GM18511 (cell line): ENCODE results near the gene MORN2.
"Not testable (repeated sequence)": the region's sequence is repeated elsewhere in the genome, so short reads cannot be mapped to it uniquely, and the experiment has no call there.

Experiments used
- ATAC-seq: cut with Tn5 transposase; IDR thresholded peaks from one replicate; pipeline ENCODE4 v1.9.1; 2021; ENCODE audit warnings: mild to moderate bottlenecking, moderate library complexity; ENCODE audit not compliant: unreplicated experiment

The MORN2 gene

DNA sequence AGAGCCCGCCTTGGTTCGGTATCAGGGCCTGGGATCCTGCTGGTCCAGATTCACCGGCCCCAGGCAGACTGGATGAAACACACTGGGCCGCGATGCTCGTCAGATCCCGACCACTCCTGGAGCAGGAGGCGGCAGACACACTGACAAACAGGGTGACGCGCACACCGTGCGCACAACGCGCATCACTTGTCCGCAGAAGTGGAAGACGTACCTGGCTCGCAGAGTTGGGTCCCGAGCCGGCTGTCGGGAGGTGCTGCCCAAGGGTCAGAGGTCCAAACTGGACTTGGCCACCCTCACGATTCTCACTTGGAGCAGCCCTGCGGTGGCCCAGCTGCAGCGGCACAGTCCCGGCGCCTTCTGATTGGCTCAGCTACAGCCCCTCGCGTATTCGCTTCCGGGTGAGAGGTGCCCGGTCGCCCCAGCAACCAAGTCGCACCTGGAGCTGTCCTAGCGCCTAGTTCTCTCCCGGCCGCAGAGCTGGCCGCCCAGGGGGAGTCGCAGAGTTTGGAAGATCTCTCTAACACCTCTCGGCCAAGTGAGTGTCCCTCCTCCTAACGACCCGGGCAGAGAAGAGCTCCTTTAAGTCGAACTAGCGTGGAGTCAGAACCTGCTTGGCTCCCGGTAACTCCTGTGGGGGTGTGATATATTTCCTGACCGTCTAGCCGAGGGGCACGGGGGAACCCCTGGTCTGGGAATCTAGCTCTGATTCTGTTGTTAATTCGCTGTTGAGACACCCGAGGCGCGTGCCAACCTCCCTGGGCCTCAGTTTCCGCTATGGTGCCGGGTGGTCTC lies at the start of gene MORN2, which contains the start of gene DHX57:
Gene MORN2, plus strand, starts transcription at position 401 of the 792 bp plus-strand sequence.
Gene DHX57, minus strand, starts transcription at position 359 of the 792 bp plus-strand sequence. CDS start 7,529 bp downstream, outside the sequence.
- peak; percentile 100 for ATAC-seq

DNA sequence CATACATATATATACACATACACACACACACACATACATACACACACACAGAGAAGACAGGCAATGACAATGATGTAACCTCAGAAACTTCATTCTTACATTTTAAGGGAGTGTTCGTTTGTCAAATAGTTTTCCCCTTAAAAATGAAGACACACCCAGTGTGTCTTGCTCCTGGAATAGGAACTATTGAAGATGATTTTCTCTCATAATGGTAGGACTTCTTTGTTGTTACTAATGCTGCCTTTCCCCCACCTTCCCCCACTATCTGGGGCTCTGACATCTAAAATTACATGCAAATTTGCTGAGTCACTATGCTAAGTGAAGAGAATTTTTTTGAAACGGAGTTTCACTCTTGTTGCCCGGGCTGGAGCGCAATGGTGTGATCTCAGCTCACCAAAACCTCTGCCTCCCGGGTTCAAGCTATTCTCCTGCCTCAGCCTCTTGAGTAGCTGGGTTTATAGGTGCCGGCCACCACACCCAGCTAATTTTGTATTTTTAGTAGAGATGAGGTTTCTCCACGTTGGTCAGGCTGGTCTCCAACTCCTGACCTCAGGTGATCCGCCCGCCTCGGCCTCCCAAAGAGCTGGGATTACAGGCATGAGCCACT lies 48.1 kb upstream of the MORN2 start:
- not testable (repeated sequence) for ATAC-seq

DNA sequence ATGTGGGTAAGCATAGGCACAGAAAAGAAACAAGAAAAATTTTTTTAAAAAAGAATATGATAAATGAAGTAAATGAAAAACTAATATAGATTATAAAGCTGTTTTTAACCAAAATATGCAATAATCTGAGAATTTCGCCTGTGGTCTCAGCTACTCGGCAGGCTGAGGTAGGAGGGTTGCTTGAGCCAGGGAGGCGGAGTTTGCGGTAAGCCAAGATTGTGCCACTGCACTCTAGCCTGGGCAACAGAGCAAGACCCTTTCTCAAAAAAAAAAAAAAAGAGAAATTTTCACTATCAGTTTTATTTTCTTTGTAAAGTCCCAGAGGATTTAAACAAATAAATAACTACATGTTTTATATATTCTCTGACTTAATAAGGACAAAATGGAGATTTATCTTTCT lies 47.3 kb upstream of the MORN2 start:
- ATAC-seq: no peak

DNA sequence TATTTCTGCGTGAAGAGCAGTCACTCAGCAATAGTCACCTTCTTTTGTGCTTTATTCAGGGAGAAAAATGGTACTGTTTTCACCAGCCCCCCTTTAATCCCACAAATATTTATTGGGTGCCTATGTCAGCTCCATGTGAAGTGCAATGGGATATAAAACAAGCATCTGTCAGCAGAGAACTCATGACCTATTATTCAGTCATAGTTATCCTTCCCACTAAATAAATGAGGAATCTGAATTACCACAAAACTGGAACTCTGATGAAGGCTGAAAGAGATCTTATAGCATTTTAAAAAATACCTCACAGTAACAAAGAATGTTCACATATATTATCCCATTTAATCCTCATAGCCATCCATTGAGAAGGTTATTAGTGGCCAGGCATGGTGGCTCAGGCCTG lies 45.8 kb upstream of the MORN2 start:
- no peak for ATAC-seq

DNA sequence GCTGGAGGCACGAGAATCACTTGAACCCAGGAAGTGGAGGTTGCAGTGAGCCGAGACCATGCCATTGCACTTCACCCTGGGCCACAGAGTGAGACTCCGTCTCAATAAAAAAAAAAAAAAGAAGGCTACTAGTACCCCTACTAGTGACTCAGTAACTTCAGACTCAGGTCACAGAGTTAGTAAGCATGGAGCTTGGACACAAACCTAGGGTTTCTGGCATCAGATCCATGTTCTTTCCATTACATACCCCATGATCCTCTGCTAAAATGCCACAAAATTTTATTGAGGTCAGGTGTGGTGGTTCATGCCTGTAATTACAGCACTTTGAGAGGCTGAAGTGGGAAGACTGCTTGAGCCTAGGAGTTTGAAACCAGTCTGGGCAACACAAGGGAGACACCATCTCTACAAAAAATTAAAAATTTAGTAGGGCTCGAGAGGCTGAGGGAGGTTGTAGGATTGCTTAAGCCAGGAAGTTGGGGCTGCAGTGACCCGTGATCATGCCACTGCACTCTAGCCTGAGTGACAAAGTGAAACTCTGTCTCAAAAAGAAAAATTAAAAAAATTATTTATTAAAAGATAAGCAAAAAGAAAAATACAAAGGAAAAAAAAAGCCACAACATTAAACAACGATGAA lies 45.1 kb upstream of the MORN2 start:
- ATAC-seq: no peak

DNA sequence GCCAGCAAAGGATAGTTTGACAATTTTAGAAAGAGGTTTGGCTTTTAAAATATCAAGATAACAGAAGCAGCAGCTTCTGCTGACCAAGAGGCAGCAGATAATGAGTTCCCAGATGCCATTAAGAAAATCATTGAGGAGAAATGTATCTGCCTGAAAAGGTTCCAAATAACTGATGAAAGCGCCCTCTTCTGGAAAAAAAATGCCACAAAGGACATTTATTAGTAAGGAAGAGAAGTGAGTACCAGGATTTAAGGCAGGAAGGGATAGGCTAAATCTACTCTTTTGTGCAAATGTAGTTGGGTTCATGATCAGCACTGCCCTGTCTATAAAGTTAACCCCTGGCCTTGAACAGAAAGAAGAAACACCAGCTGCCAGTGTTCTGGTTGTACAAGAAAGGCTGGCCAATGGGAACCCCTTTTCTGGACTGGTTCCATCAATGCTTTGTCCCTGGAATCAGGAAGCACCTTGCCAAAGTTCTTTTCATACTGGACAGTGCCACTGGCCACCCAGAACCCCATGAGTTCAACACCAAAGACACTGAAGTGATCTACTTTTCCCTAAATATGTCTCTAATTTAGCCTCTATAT lies 40.7 kb upstream of the MORN2 start:
- no peak for ATAC-seq

DNA sequence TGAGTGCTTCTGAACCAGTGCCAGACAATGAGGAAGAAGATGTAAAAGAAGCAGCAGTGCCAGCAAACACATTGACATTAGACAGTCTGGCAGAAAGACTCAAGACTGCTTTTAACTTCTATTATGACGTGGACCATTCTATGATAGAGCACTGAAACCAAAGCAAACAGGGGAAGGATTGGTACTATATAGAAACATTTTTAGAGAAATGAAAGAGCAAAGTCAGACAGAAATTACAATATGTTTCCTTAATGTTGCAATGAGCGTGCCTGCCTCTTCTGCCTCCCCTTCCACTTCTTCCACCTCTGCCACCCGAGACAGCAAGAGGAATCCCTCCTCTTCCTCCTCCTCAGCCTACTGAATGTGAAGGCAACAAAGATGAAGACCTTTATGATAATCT lies 39.8 kb upstream of the MORN2 start:
- peak; percentile 95 for ATAC-seq

DNA sequence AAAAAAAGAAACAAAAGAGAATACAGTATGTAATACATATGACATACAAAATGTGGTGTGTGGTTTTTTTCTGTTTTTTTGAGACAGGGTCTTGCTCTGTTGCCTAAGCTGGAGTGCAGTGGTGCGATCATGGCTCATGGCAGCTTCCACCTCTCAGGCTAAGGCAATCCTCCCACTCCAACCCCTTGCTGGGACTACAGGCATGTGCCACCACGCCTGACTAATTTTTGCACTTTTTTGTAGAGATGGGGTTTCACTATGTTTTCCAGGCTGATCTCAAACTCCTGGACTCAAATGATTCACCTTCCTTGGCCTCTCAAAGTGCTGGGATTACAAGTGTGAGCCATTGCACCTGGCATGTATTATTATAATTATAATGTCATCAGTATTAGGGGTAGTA lies 39.0 kb upstream of the MORN2 start:
- ATAC-seq: peak; percentile 10

DNA sequence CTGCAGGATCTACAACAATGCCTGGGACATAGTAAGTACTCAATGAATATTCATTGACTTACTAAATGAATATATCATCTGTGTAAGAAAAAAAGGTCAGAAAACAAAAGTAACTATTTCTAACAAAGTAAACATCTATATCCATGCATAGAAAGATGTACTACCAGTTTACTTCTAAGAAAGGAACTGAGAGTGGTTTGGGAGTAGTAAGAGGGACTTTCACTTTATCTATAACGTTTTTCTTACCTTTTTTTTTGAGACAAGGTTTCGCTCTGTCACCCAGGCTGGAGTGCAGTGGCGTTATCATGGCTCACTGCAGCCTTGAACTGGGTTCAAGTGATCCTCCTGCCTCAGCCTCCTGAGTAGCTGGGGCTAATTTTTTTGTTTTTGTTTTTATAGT lies 25.7 kb upstream of the MORN2 start:
- peak; percentile 83 for ATAC-seq

DNA sequence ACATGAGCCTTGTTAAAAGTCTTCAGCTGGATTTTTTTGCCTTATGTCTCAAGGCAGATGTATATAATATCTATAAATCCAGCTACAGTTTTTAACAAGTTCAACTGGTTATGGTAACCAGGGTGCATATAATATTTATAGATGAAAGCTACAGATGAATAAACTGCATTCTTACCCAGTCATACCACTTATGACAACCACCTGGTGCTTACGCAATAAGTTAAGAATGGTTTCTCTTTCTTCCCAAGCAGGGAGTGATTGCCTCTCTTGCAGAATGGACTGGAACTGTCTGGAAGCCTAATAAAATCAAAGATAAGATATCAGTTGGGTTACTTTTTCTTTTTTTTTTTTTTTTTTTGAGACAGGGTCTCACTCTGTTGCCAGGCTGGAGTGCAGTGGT lies 19.6 kb upstream of the MORN2 start:
- ATAC-seq: no peak

DNA sequence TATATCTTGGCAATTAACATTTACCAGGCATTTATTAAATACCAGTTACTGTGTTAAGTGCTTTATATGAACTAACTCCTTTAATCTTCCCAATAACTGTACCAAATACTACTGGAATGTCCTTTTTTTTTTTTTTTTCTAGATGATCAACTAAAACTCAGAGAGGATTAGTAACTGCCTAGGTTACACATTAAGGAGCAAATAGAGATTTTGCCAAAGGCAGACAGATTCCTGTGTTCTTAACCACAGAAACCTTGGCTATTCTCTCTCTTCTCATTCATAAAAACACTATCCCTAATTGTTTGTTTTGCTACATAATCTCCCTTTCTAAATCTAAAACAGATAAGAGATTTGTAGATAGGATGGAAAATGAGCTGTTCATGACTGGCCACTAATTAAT lies 13.3 kb upstream of the MORN2 start:
- no peak for ATAC-seq

DNA sequence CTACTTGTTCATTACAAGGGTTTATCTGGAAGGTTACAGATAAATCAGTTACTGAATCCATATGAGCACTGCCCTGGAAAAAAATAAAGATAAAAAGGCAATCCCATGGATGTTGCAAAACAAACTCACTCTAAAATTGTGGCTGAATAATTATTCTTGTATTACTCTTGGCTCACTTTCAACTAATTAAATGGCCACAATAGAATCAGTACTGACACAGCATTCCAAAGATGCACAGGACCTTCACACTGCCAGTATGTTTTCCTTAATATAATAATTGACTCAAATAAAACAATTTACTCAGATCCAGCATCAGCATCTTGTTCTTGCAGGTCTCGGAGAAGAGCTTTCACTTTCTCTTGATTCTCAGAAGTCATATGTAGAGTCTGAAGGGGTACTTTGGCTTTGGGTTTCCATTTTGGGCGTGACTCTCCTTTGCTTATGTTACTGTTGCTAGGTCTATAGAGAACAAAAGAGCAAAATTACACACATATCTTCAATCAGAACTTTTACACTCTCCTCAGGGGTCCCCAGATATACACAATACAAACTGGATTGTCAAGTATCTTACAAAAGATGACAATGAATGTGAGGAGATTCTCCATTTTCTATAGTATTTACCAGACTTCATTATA lies 12.6 kb upstream of the MORN2 start:
- ATAC-seq: no peak

DNA sequence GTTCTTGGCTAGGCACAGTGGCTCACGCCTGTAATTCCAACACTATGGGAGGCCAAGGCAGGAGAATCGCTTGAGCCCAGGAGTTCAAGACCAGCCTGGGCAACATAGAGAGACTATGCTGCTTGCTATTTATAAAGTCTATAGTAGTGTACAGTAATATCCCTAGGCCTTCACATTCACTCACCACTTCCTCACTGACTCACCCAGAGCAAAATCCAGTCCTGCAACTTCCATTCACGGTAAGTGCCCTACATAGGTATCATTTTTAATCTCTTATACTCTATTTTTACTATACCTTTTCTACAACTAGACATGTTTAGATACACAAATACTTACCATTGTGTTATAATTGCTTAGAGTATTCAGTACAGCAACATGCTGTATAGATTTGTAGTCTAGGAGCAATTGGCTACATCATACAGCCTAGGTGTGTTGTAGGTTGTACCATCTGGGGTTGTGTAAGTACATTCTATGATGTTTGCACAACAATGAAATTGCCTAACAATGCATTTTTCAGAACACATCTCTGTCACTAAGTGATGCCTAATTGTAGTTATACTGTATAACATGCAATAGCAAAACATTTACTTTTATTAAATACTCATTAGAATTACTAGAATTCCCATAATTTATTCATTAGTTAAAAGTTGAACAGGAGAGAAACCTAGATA lies 8.9 kb upstream of the MORN2 start:
- no peak for ATAC-seq

DNA sequence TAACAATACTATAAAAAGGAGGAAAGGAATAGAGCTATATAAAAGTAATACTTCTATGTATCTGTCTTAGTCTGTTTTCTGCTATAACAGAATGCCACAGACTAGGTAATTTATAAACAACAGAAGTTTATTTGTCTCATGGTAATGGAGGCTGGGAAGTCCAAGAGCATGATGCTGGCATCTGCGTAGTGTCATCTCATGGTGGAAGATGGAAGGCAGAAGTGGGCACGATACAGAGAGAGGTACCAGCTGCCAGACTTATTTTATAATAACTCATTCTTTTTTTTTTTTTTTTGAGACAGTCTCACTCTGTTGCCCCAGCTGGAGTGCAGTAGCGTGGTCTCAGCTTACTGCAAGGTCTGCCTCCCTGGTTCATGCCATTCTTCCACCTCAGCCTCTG lies 4.3 kb upstream of the MORN2 start:
- no peak for ATAC-seq

DNA sequence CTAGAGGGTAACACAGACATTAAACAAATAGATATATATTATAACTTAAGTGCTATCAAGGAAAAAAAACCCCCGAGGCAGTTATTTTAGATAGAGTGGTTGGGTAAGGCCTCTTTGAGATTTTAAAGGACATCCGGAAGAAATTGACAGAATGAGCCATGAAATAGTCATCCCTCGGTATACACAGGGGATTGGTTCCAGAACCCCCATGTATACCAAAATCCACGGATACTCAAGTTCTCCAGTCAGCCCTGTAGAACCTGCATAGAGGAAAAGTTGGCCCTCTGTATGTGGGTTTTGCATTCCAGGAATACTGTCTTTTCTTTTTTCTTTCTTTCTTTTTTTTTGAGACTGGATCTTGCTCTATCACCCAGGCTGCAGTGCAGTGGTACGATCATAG lies 2.0 kb upstream of the MORN2 start:
- no peak for ATAC-seq

DNA sequence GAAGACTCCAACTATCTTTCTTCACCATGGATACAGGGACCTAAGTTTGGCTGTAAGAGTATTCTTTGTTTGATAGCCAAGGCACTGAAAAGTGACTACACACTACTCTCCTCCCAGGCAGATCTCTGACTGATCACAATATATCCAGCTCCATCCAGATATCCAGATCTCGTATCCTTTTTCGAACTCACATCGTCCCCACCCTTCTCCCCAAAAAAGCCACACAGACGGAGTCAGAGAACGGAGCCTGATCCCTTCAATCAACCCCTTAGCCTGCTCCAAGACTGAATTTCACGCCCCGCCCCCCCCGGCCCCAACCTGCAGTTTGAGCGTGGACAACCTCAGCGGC lies 575 bp upstream of the MORN2 start:
- ATAC-seq: peak; percentile 7

DNA sequence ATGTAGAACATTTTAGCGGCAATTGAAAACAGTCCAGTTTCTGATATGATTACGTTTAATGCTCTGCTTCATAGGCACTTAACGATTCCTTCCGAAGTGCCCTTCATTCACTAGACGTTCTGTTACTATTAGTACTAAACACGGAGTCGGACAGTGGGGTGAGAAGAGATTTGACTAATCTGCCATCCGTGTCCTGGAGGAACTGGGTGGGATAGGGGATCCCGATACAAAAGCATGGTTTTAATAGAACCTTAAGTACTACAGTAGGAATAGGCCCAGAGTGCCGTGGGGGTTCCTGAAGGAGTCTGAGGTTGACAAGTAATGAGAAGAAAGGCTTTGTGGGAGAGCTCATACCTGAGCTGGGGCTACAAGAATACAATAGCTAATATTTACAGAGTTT lies 631 bp downstream of the MORN2 start:
- ATAC-seq: no peak

DNA sequence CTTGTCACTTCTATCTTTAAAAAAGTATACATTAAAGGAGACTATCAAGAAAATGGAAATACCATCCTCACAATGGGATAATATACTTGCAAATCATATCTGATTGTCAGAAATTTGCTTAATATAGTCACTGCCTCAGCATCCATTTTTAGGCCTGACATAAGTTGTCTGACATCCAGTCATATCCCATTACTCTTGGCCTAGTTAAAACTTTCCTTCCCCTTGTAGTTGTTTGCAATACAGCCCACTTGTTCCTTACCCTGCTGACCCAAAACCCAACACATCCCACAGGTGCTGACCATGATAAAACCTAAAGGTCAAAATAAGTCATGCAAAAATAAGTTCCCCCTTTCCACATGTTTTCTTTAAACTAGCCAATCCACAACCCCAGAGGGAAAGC lies 10.3 kb downstream of the MORN2 start:
- ATAC-seq: no peak

DNA sequence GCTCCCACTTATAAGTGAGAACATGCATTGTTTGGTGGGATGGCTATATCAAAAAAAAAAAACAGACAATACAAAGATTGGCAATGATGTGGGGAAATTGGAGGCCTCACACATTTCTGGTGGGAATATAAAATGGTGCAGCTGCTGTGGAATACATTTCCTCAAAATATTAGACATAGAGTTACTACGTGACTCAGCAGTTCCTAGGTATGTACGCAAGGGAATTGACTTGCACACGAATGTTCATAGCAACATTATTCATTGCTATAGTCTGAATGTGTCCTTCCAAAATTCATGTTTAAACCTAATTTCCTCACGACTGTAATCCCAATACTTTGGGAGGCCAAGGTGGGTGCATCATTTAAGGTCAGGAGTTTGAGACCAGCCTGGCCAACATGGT lies 11.6 kb downstream of the MORN2 start:
- ATAC-seq: no peak

DNA sequence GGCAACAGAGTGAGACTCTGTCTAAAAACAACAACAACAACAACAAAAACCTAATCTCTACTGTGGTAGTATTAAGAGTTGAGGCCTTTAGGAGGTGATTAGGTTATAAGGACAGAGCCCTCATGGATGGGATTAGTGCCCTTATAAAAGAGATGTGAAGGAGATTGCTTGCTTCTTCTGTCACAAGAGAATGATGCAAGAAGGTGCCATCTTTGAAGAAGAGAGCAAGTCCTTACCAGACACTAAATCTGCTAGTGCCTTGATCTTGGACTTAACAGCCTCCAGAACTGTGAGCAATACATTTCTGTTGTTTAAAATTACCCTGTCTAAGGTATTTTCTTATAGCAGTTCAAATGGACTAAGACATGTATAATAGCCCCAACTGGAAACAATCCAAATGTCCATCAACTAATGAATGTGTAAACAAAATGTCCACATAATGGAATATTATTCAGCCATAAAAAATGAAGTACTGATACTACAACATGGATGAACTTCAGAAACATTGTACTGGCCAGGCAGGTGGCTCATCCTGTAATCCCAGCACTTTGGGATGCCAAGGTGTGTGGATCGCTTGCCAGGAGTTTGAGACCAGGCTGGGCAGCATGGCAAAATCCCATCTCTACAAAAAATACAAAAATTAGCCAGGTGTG lies 12.3 kb downstream of the MORN2 start:
- ATAC-seq: no peak
